GM04503 (cell line): Measurements from ENCODE around the gene BMPER.
A peak's percentile ranks its signal among the peaks of the same experiment; 100 is the strongest.

ENCODE experiments used
- DNase-seq: peaks from one replicate; pipeline ENCODE4 v3.0.0-alpha.2; 2012; ENCODE audit warnings: low read depth

The BMPER gene

GRCh38 chr7:33905389-33906032 lies at the start of gene BMPER:
Gene BMPER (plus strand): TSS chr7:33905539. CDS start chr7:33905614, 75 bp downstream.
- no peak for DNase-seq

GRCh38 chr7:33861947-33862346 lies 43.4 kb upstream of the BMPER start:
- DNase-seq = no peak

GRCh38 chr7:33862946-33863814 lies 42.2 kb upstream of the BMPER start:
- no peak for DNase-seq

GRCh38 chr7:33868166-33868565 lies 37.2 kb upstream of the BMPER start:
- peak; percentile 73 for DNase-seq

- DNase-seq = no peak
Observed at GRCh38 chr7:33869176-33869575, 36.2 kb upstream of the BMPER start.

- no peak for DNase-seq
Observed at GRCh38 chr7:33870120-33870519, 35.2 kb upstream of the BMPER start.

- DNase-seq = no peak
Observed at GRCh38 chr7:33872870-33873269, 32.5 kb upstream of the BMPER start.

GRCh38 chr7:33873518-33873917 lies 31.8 kb upstream of the BMPER start:
- DNase-seq = no peak

- peak; percentile 78 for DNase-seq
Observed at GRCh38 chr7:33873981-33874750, 31.2 kb upstream of the BMPER start.

GRCh38 chr7:33874943-33875342 lies 30.4 kb upstream of the BMPER start:
- DNase-seq = peak; percentile 94

- DNase-seq = no peak
Observed at GRCh38 chr7:33876596-33877274, 28.6 kb upstream of the BMPER start.

GRCh38 chr7:33880787-33881186 lies 24.6 kb upstream of the BMPER start:
- DNase-seq = no peak

- no peak for DNase-seq
Observed at GRCh38 chr7:33881316-33881715, 24.0 kb upstream of the BMPER start.

- no peak for DNase-seq
Observed at GRCh38 chr7:33882040-33882837, 23.1 kb upstream of the BMPER start.

- DNase-seq = no peak
Observed at GRCh38 chr7:33882950-33883670, 22.2 kb upstream of the BMPER start.

GRCh38 chr7:33883671-33883965 lies 21.7 kb upstream of the BMPER start:
- no peak for DNase-seq

- no peak for DNase-seq
Observed at GRCh38 chr7:33885290-33886148, 19.8 kb upstream of the BMPER start.

GRCh38 chr7:33886149-33886623 lies 19.2 kb upstream of the BMPER start:
- no peak for DNase-seq

- no peak for DNase-seq
Observed at GRCh38 chr7:33887266-33887975, 17.9 kb upstream of the BMPER start.
